ENCODE data around the gene ST7.

The ST7 gene

DNA sequence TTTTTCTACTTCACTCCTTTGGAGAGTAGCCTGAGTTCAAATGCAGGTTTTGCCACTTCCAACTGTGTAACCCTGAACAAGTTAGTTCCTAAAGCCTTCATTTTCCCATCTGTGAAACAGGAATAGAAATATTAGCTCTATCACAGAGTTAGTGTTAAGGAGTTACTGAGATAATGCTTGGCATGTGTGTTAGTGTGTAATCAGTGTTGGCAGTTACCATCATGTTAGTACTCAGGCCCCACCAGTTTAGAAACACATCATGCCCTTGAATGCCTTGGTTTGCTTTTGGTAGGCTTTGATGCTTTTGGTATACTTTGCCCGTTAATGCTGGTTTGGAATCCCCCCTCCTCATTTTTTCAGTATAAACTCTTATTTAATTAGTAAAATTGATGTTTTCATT, 249.9 kb downstream of the ST7 start:
- DNase-seq, result no peak

DNA sequence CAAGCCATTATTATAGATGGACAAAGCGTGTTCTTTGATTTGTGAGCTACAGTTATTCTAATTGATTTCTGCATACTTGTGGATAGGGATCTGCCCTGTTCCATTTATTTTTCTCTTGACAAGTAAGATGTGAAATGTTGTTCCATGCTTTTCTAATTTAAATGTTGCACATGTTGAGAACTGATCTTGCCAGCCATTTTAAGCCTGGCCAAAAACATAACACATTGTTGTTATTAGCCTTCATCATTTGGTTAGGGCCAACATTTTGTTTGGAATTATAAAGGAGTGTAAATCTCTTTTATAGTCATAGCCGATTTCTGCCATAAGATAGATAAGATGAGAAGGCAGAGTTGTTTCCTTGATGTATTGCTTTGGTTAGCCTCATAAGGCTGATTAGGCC, 252.6 kb downstream of the ST7 start:
- DNase-seq, result no peak

DNA sequence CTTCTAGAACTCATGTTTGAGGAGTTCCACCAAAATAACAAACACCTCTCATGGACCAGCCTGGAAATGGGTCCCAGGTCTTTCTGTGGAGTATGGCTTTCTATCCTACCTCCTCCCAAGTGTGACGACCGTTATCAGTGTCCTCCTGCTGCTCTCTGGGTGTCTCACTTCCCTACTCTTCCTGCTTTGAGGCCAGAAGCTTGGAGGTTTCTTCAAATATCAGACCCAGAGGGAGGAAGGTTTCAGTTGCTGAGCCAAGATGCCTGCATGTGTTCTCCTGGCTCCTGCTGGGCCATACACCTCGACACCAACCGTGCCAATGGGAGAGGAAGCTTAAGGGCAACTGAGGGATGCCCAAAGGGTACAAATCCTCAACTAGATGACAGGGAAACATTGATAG, 255.0 kb downstream of the ST7 start:
- no peak for DNase-seq

DNA sequence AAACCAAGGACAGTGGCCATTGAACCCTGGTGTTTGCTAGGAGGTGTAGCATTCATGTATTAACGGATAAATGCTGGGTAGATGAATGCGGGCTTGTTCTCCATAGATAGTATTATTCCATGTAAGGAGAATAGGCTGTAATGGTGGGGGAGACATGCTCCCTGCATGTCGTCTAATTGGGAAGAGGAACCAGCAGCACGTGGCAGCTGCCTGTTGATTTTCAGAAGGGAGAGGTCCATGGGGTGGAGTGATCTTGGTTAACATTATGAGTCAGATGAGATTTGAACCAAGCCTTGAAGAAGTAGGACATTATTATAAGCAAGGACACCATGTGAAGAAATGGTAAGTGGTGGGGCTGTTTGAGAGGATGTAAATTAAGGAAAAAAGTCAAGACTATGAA, 257.1 kb downstream of the ST7 start:
- no peak for DNase-seq

DNA sequence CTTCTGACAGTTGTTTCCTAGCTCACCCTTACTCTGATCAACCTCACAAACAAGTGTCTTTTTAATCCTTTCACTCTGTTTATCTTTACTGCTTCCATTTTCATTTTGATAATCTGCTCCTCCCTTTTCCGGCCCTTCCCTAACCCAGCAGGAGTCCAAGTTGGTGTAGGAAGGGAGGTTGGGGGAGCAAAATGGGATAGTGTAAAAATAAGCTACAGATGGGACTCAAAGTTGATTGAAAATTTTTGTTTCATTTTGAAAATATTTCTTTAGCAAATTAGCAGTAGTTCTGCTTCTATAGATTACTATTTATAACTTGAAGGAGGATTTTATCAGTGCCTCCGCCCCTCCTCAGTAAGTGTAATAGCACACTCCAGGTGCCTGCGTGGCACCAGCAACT, 257.6 kb downstream of the ST7 start:
- no peak for DNase-seq

DNA sequence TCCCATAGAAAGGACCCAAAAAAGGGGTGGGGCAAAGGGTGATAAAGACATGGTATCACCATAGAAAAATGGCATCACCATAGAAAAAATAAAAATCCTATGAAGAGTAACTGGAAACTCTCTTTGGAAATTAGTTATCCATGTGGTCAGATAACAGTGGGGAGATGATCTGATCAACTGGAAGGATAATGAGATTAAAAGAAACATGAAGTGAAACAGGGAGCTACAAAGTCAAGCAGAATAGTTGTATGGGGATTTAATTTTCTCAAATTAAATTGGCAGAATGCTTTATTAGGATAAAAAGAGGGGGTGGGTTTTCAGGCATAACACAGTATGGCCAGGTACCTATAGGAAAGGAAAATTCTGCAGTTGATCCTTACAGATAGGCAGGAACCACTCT, 258.3 kb downstream of the ST7 start:
- no peak for DNase-seq

DNA sequence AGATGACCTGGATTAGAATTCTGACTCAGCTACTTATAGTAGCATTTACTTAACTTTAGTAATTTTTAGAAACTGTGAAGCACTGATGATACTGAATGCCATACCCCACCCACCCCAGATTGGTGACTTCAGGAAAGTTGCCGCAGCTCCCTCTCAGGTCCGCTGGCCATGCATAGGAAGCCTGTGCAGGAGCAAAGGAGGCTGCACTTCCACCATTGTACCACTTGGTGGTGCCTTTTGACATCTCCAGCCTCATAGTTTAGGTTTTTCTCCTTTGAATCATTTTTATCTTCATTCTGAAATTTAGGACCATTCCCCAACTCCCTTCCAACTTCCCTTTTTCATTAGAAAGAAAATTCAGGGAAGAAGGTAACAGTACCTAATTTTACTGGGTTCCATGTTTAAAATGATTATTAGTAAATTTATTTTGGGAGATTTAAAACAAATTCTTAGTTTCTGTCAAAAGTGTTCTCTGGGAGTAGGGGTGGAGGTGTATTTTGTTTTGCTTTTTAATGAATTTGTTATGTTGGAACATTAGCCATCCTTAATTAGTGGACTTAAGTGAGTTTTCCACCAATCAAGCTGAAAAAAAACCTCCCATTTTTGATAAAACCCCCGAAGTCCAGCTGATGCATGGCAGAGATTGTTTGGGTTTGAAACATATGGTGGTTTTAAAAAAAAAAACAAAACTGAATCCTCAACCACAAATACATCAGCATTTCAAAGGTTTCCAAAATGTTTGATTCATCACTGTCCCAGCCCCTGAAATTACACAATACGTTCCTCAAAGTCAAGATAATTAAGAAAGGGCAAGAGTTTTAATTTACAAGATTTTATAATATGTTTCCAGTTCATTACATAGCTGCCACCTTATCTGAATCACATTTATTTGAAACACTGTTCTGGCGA, 259.9 kb downstream of the ST7 start:
- DNase-seq, result peak; percentile 51 to 65

DNA sequence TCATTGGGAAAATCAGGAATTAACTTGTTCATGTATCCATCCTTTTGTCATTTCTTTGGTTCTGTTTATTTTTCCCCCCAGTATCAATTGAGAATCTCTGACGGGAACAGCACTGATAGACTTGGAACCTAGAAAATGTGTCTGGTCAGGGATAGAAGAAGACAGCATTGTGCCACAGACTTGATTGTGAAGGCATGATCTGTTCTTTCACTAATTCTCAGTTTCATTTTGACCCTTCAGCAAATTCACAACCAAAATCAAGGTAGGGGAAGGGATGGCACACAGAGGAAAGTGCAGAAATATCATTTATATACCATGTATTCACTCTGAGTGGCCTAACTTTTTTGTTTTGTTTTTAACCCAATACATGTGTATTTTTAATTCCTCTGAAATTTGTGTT, 262.7 kb downstream of the ST7 start:
- no peak for DNase-seq

DNA sequence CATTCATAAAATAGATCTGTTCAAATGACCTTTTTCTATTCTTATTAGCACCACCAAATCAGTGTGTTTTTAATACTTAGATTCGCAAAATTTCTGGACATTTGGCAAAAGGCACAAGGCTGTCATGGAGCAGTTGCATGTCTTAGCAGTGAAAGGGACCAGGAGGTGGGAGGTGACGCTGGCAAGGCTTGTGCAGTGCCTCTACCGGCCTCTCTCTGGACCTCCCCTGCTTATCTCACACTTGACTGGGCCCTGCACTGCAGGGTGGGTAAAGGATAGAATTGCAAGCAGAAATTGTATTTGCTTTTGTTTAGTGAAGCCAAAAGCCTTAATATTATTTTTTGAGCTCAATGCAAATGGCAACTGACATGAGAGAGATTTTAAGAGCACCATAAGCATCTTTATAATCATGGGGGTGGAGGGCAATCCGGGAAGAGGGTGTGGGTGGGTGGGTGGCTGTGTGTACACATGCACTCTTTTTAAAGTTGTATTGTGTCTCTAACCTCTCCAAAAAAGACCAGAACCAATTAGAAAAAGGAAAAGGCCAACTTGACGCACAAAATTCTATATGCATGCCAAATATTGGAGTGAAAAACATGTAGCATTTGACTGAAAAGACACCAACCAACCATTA, 263.3 kb downstream of the ST7 start:
- no peak for DNase-seq

DNA sequence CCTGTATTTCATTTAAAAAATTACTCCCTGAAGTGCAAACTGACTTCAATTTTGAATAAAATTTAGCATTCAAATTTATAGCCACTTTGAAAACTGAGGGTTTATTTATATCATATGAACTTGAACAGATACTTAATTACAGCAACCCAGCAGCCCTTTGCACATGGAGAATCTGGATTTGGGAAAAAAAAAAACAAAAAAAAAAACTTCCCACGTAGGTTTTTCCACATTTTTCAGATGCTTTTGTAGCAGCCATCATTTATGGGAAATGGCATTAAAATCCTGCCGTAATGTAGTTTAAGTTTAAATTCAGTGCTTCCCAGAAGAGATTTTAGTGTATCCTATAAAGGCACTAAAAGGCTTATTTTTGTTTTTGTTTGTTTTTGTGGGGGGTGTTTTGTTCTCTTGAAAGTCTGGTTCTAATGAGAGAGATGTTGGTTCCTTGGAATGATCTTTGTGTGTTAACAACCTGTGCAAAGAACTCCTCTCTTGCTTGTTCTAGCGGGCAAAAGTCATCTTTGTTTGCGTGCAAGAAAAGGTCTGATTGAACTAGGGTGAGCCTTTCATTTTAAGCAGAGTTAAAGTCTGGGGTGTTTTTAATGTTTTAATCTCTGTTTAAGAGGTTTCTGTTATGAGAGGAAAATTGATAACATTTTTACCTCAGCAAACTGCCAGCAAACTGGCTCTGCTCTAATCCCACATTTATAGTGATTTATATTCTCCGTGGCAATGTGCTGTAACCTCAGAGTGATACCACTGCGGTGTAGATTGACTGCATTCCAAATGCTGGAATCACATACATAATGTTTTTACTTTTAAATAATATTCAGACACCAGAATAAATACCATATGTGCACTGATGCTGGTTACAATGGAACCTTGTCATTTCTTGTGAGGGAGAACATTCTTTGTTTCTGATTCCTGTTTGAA, 264.1 kb downstream of the ST7 start:
- DNase-seq, result no peak

DNA sequence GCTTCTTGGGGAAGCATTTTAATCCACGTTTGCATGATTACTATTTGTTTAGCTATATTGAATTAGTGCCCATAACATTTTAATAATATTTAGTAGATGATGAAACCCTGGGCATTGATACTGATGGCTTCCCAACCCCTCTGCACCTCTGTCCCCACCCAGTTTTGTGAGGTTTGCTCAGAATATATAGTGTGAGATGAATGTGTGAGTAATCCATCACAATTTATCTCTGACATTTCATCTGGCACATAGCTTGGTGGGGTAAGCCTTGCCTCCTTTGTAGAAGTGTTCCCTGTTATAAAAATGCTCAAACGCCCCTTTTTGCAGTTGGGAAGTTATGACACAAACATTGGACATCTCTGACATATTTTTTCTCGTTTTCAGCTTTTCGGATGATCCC, 265.4 kb downstream of the ST7 start:
- no peak for DNase-seq

DNA sequence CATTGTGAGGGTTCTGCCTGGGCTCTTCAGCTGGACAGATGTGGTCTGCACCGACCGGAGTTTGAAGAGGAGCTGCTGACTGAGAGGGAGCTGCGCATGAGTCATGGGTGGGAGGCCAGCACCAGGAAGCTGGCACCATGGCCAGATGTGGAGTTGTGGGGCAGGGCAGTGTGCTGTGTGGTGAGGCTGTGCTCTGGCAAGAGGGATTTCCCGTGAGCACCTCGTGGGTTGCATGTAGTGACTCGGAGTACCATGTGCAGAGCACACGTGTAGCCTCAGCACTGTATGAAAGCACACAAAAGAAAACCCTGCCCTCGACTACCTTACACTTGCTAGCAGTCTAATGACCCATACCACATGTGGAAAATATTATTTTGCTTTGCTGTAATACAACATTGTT, 266.2 kb downstream of the ST7 start:
- DNase-seq, result no peak

DNA sequence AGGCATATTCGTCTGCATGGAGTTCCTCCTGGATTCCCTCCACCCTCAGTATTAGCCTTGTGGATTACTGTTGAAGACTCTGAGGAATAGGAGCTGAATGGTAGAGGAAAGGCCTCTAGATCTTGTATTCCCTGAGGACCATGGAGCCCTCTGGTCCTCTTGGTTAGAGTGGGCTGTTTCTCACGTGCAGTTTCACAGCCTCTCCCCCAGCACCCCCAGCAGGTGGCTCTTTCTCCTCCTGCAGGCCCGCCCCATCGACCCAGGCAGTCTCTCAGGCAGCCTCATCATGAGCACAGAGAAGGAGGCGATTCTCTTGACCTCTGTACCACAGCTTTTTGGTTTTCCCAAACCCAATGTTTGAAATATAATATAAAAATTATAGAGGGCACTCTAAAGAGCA, 267.5 kb downstream of the ST7 start:
- DNase-seq, result no peak

DNA sequence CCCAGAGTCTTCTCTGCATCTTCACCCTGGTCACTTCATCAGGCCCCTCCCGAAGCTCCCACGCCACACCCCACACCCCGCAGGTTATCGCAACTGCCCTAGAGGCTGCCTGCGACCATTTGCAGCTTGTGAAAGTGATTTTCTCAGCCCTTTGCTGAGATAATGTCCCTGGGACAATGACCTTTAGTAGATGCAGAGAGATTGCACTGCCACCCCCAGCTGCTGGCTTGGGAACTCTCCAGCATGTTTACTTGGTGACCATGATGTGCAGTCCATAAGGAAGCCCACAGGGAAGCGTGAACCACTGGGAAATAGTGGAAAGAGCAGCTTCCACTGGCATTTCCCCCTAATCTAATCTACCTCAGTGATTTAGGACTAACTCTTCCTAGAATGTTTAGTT, 272.2 kb downstream of the ST7 start:
- DNase-seq, result no peak

DNA sequence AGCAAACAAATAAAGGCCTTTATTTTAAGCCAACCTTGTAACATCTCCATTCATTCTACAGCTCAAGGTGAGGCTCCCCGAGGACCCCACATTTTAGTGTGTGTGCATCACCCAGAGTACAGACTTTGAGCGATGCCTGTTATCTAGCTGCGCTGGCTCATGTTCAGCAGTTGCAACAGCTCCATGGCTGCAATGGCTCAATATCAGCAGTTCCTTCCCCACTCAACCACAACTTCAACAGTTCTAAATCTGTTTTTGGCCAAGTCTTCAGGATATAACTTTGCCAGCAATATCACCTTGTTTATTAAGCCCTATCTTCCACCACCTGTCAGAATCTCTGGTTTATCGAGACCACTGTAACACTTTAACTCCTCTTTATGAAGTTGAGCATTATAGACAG, 273.8 kb downstream of the ST7 start:
- no peak for DNase-seq

DNA sequence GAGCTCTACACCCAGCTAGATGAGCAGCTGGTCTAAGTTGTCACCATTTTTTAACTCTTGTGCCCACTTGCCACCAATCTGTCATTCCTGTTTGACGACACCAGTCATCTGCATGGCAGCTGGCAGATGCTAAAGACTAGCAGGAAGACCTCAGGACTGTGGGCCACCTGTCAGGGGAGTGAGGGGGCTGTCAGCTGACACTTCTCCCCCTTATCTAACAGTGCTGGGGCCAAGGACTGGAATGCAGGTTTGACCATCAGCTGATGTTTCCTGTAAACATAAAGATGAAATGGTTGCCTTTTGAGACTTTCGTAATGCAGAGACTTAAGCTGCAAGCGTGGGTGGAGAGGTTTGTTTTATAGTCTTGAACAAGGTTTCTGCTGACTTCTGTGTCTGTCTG, 276.0 kb downstream of the ST7 start:
- no peak for DNase-seq

DNA sequence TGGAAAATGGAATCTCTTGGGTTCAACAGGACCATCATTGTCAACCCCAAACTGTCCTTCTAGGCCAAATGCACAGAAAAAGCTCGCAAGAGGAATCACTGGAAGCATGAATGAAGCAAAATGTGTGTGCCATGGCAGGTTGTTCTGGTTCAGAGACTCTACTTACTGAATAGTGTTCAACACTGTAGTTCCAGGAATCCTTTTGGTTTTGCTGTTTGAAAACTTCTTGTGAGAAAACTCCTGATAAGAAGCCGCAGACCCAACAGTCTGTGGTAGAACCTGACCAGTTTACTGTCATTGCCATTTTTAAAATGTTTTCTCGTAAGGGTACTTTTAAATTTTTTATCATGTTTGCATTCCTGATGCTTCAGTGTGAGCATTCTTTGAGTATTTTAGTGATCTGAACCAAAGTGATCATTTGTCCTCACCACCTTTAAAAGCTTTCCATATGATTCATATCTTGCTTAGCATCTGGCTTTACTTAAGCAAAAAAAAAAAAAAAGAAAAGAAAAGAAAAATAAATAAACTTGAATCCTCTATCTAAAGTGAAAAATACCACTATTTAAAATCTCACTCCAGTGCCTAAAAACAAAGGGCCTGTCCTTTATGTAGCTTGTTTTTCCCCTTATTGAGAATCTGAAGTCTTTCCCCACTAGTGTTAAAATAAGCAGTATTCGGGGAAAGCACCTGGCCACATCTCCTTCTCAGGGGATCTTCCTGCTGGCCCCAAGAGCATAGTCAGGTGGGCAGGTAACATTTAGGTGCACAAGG, 277.2 kb downstream of the ST7 start:
- no peak for DNase-seq

DNA sequence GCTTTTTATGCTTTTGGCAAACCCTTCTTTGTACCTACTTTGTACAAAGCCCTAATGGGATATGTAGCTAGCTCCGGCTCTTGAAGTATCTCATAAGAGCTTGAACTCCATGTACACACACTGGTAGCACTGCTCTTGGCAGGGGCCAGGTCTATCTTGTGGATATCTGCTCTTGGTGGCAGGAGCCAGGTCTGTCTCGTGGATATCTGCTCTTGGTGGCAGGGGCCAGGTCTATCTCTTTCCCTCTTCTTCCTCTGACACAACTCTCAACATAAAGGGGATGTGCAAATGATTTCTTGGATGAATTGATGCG, 277.7 kb downstream of the ST7 start:
- DNase-seq, result no peak

DNA sequence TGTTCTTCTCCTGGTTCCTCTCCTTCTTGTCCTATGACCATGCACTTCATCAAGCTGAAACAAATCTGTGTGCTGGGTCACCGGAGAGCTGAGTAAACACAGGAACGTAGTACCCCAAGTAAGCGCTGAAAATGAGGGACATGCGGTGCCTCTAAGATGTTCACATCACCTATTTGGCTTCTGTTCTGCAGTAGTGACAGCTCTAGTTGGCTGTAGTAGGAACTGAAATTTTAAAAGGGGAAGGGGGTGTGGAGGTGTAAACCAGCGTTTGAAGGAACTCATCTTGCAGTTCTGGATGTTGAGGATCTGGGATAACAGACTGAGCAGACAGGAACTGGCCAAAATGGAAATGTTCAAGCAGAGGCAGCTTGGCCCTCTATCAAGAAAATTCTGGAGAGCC, 284.3 kb downstream of the ST7 start:
- DNase-seq, result no peak

DNA sequence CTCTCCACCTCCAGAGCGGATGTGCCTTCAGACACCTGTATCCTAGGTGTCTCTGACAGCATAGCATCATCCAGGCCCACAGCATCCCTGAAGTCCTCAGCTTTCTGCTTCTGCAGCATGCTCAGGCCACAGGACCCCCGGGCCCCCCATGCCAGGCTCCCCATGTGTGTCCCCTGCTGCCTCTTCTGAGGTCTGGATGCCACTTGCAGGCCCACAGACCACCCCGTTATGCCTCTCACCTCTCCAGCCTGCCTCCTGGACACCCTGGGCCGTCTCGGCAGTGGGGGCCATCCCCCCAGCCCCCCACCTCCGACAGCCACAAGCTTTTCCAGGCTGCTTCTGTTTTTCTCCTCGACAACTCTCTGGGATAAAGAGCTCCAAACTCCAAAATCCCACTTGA, 285.2 kb downstream of the ST7 start:
- DNase-seq, result no peak

DNA sequence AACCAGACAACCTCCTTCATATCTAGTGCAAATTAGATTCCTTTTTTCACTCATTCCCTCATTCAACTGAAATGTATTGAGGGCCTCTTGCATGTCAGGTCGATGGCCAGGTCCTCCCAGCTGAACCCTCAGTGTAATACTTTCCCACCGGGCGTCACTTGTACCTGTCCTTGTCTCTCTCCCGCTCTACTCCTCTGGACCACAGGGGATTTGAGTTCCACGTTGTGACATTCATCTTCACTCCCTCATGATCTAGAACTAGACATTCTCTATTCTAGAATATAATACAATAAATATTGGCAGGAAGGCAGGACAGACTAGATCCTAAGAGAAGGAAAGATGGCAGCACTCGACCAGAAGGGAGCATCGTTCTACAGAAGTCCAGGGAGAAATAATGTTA, 285.6 kb downstream of the ST7 start:
- DNase-seq, result no peak

DNA sequence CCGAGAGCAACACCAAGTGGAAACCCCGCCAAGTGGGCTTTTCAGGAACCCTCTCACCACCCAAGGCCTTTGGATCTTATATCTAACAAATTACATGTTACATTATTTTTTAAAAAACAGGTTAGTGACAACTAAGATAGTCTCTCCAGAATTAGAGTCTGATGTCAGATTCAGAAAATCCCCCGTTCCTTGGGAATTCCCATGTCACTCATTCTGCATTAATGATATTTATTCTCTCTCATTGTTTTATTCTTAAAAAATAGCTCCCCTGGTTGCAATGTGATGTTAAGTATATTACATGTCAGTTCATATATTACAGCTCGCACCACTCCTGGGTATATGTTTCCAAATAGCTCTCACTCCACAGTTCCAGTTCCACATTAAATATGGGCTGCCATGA, 287.8 kb downstream of the ST7 start:
- no peak for DNase-seq

DNA sequence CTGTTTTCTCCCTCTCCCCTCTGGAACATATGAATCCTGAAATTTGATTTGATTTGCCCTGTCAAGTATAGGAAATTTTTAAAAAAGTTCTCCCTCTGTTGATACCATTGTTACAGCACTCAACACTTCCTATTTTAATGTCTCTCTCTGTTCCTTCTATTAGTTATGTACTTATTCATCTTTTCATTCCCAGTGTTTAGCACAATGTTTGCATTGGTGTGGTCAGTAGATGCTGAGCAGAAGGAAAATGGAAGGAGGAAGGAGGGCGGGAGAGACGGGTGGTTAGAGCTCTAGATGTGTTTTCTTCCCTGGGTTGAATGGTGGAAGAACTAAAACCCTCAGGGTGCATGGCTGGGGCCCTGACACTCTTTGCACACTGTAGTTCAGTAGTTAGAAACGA, 290.1 kb downstream of the ST7 start:
- no peak for DNase-seq
